ENCODE measurements around the gene MTUS2. TPM values are rescaled to one million over a fixed set of nuclear protein-coding genes. Genes with fewer than 3 reads are reported as not detected.

MTUS2 gene
- total RNA-seq, 1 donor from 2014 or later, result 6.8 TPM

- Mint-ChIP-seq H3K9me3 (ENCODE audit: unreplicated experiment) (peaks cover 16% of the 10 kb centered on the region), H3K4me1 (ENCODE audit: low read depth, unreplicated experiment) (peaks cover 41% of the 10 kb centered on the region), H3K36me3 (ENCODE audit: unreplicated experiment) (no peaks in the 10 kb centered on the region), H3K27ac (ENCODE audit: unreplicated experiment) (no peak overlapping the region), H3K27me3 (ENCODE audit: unreplicated experiment) (peaks cover 17% of the 10 kb centered on the region), H3K4me3 (ENCODE audit: unreplicated experiment) (no peak overlapping the region)
- DNase-seq, result no peak
- no peak for TF ChIP-seq CTCF (IDR thresholded peaks at IDR 0.05; ENCODE audit: partially characterized antibody, unreplicated experiment)
Observed at GRCh38 chr13:29498426-29499040, 678.4 kb downstream of the MTUS2 start.

- H3K4me3 Mint-ChIP-seq (ENCODE audit: unreplicated experiment), result no peak overlapping the region
- H3K27me3 Mint-ChIP-seq (ENCODE audit: unreplicated experiment), result peaks cover 14% of the 10 kb centered on the region
- no peak for TF ChIP-seq CTCF (IDR thresholded peaks at IDR 0.05; ENCODE audit: partially characterized antibody, unreplicated experiment)
- H3K27ac Mint-ChIP-seq (ENCODE audit: unreplicated experiment), result no peak overlapping the region
- H3K4me1 Mint-ChIP-seq (ENCODE audit: low read depth, unreplicated experiment), result peaks cover 33% of the 10 kb centered on the region
- H3K9me3 Mint-ChIP-seq (ENCODE audit: unreplicated experiment), result peaks cover 13% of the 10 kb centered on the region
- no peaks in the 10 kb centered on the region for H3K36me3 Mint-ChIP-seq (ENCODE audit: unreplicated experiment)
- no peak for DNase-seq
Observed at GRCh38 chr13:29499506-29500165, 679.5 kb downstream of the MTUS2 start.

- no peak overlapping the region for H3K4me3 Mint-ChIP-seq (ENCODE audit: unreplicated experiment)
- no peak for TF ChIP-seq CTCF (IDR thresholded peaks at IDR 0.05; ENCODE audit: partially characterized antibody, unreplicated experiment)
- no peaks in the 10 kb centered on the region for H3K36me3 Mint-ChIP-seq (ENCODE audit: unreplicated experiment)
- H3K27ac Mint-ChIP-seq (ENCODE audit: unreplicated experiment), result no peak overlapping the region
- peaks cover 13% of the 10 kb centered on the region for H3K9me3 Mint-ChIP-seq (ENCODE audit: unreplicated experiment)
- DNase-seq, result no peak
- H3K27me3 Mint-ChIP-seq (ENCODE audit: unreplicated experiment), result peaks cover 14% of the 10 kb centered on the region
- H3K4me1 Mint-ChIP-seq (ENCODE audit: low read depth, unreplicated experiment), result peaks cover 33% of the 10 kb centered on the region
Observed at GRCh38 chr13:29500386-29500785, 680.2 kb downstream of the MTUS2 start.

GRCh38 chr13:29501674-29502073 is 681.5 kb downstream of the MTUS2 start:
- H3K36me3 Mint-ChIP-seq (ENCODE audit: unreplicated experiment), result no peaks in the 10 kb centered on the region
- TF ChIP-seq CTCF (IDR thresholded peaks at IDR 0.05; ENCODE audit: partially characterized antibody, unreplicated experiment), result no peak
- no peak overlapping the region for H3K4me3 Mint-ChIP-seq (ENCODE audit: unreplicated experiment)
- H3K27me3 Mint-ChIP-seq (ENCODE audit: unreplicated experiment), result peaks cover 11% of the 10 kb centered on the region
- no peak overlapping the region for H3K27ac Mint-ChIP-seq (ENCODE audit: unreplicated experiment)
- H3K4me1 Mint-ChIP-seq (ENCODE audit: low read depth, unreplicated experiment), result peaks cover 24% of the 10 kb centered on the region
- H3K9me3 Mint-ChIP-seq (ENCODE audit: unreplicated experiment), result peaks cover 9% of the 10 kb centered on the region
- DNase-seq, result no peak

GRCh38 chr13:29502391-29503008 is 682.4 kb downstream of the MTUS2 start:
- H3K4me1 Mint-ChIP-seq (ENCODE audit: low read depth, unreplicated experiment), result peaks cover 24% of the 10 kb centered on the region
- TF ChIP-seq CTCF (IDR thresholded peaks at IDR 0.05; ENCODE audit: partially characterized antibody, unreplicated experiment), result no peak
- H3K9me3 Mint-ChIP-seq (ENCODE audit: unreplicated experiment), result peaks cover 2% of the 10 kb centered on the region
- no peak overlapping the region for H3K4me3 Mint-ChIP-seq (ENCODE audit: unreplicated experiment)
- H3K36me3 Mint-ChIP-seq (ENCODE audit: unreplicated experiment), result no peaks in the 10 kb centered on the region
- peaks cover 2% of the 10 kb centered on the region for H3K27me3 Mint-ChIP-seq (ENCODE audit: unreplicated experiment)
- DNase-seq, result no peak
- H3K27ac Mint-ChIP-seq (ENCODE audit: unreplicated experiment), result no peak overlapping the region

All from glutamatergic neuron (in vitro differentiated cells).